NCI-H146 treated with DMSO at 0.1 percent for 48 hours (cell line): ENCODE results near the gene GJA3.

Source experiments
- DNase-seq: peaks from one replicate; lab custom pipeline; 2025; ENCODE audit not compliant: unreplicated experiment; lab: John Stamatoyannopoulos, UW

The GJA3 gene

DNA sequence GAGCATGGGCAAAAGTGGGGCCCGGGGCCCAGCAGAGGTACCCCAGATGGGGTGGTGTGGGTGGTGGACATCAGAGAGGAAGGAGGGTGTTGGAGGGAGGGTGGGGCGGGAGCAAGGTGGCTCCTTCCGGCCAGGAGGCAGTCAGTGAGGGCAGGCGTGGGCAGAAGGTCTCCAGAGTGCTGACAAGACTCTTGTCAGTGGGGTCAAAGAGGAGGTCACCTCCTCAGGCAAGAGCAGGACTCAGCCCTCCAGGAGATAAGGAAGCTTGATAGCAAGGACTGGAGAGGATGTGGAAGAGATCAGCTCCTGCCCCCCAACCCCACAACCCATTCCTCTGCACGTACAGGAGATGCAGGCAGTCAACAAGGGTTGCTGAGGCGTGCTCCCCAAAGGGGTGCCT, 9.8 kb downstream of the GJA3 start:
- DNase-seq = no peak

- no peak for DNase-seq
Observed at GRCh38 chr13:20150561-20150960, 10.3 kb downstream of the GJA3 start.

DNA sequence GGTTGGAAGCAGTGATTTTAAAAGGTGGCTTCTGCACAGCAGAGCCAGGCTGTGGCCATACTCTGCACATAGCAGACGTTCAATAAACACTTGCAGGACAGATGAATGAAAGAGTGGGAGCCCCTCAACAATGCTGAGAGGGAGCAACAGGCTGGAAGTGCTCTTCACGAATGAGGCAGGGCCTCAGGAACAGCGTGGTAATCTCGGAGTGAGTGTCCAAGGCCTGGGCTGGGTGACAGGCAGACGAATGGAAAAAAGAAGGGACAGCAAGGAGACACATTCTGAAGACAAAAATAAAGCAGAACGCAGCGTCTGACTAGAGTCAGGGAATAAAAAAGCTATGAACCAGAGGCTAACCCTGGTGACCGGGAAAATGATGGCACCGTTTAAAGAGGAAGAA, 11.1 kb downstream of the GJA3 start:
- DNase-seq = no peak

GRCh38 chr13:20148501-20149183, 12.2 kb downstream of the GJA3 start:
- DNase-seq = no peak

- DNase-seq = no peak
Observed at GRCh38 chr13:20146381-20146780, 14.5 kb downstream of the GJA3 start.

- no peak for DNase-seq
Observed at GRCh38 chr13:20145521-20145920, 15.3 kb downstream of the GJA3 start.

DNA sequence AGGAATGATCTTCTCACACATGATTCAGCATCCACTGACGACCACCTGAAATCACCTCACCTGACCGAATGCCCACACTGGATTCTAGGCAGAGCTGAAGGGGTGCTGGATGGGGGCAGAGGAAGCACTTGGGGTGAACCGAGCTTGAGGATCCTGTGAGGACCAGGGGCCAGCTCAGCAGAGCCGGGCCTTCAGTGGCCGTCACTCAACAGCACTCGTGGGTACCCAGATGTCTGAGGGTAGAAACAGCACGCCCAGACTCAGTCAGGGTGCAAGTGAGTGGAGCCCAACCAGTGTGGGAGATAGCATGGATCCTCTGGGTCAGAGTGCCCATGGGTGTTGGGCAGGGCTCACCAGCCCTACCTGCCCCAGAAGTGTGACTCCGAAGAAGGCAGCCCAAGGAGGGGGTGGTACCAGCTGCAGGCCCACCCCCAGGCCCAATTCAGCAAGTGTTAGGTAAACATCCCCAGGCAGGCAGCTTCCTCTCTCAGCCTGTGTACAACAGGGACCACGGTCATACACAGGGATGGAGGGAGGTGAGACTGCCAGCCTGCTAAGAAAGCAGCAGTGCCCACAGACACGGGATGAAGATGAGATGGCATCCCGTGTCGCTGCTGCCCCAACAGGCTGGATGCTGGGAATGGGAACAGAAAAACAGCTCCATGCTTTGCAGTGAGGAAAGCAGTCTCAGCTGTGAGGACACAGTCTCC, 16.6 kb downstream of the GJA3 start:
- DNase-seq = no peak

- no peak for DNase-seq
Observed at GRCh38 chr13:20142927-20143480, 17.8 kb downstream of the GJA3 start.

GRCh38 chr13:20142023-20142926, 18.6 kb downstream of the GJA3 start:
- no peak for DNase-seq

DNA sequence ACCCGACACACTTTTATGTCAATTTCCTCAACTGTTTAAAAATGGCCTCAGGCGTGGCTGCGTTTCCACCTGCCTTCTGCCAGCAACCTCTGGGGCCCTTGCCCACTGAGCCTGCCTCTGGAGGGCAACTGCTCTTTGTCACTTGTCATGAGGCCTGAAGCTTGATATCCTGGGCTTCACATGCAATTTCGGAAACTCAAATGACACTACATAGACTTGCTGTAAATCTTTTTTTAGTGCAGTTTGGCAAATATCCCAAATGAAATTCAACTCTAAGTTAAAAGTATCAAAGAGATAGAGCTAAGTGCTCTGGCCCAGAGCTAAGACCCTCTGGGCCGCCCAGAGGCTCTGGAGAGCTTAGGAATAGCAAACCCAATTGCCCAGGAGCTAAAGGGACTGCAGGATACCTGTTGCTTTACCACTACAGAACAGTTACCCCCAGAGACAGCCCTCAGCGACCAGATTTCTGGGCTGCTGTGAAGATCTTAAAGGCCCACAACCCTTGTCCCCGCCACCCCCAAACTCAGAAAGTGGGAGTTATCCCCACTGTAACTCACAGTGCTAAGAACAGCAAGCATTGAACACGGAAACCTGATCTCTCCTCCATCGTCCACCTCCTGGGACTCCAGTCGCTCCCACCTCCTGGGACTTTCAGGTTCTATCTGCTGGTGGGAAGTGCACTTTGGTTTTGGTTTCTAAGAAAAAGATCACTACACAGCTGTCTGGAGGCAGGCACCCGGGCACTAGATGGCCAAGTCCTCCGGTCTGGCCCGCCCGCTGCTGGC, 19.4 kb downstream of the GJA3 start:
- DNase-seq = no peak

DNA sequence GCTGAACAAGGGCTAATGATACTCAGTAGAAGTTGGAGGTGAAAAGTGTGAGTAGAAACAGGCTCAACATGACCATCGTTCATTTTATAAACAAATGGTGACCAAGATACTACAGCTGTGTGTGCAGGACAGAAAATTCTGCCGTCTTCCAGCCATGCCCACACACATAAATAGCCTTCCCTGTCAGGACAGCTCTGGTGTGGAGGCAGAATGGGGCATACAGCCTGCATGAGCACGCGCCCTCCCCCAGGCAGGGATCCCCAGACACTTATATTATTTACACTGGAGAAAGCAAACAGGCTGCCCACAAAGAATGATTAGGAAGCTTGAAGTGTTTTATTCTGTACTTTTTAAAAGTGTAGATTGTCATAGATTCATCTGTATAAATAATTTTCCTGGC, 20.4 kb downstream of the GJA3 start:
- no peak for DNase-seq

- DNase-seq = no peak
Observed at GRCh38 chr13:20137875-20138274, 23.0 kb downstream of the GJA3 start.

DNA sequence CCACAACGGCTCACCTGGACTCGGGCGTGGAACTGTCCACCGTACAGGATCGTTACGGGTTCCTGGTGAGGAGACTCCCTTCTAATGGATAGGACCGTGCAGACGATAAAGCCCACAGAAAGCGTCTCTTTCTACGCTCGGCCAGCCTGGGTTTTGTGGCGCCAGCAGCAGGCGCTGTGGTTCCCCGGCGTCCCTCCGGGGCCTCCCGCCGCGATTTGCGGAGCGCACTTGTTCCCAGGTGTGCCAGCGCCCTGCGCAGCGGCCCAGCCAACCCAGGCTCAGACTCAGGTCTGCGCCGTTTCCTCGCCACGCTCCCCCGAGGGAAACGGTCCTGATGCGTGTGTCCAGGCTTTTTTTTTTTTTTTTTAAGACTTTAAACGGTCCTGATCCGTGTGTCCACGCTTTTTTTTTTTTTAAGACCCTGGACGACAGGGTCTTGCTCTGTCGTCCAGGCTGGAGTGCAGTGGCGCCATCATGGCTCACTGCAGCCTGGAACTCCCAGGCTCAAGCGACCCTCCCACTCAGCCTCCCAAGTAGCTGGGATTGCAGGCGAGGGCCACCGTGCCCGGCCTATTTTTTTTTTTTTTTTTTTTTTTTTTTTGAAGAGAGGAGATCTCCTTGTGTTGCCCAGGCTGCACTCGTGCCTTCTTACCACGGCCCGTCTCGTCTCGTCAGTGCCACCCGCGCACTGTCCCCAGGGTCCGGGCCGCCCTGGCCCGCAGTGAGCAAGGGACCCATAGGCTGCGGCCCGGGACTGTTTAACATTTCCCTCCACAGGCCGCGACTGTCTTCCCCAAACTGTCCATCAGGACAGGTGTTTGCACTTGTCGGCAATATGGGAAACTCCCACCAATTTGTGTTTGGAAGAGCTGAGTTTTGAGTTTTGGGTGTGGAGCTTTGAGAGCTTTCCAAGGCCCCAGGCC, 23.8 kb downstream of the GJA3 start:
- no peak for DNase-seq

- no peak for DNase-seq
Observed at GRCh38 chr13:20134732-20135131, 26.1 kb downstream of the GJA3 start.

GRCh38 chr13:20132052-20132634, 28.7 kb downstream of the GJA3 start:
- DNase-seq = no peak

GRCh38 chr13:20131057-20131832, 29.6 kb downstream of the GJA3 start:
- no peak for DNase-seq

DNA sequence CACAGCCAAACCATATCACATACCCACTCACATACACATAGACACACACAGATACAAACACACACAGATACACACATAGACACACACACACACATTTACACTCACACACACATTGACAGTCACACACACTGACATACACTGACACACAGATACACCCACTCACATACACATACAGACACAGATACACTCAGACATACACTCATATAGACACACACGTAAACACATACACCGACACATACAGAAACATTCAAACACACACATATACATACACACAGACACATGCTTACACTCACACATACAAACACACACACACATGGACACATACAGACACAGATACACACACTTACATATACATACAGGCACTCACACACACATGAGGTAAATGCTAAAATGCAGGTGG, 30.2 kb downstream of the GJA3 start:
- DNase-seq = no peak

DNA sequence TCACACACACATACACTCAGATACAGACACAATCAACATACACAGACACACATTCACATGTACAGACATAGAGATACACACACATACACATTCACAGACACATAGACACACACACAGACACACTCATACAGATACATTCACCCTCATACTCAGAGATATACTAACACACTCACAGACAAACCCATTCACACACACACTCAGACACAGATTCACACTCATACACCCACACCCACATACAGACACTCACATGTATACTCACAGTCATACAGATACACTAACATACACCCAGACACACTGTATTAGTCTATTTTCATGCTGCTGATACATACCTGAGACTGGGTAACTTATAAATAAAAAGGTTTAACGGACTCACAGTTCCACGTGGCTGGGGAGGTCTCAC, 30.8 kb downstream of the GJA3 start:
- no peak for DNase-seq

DNA sequence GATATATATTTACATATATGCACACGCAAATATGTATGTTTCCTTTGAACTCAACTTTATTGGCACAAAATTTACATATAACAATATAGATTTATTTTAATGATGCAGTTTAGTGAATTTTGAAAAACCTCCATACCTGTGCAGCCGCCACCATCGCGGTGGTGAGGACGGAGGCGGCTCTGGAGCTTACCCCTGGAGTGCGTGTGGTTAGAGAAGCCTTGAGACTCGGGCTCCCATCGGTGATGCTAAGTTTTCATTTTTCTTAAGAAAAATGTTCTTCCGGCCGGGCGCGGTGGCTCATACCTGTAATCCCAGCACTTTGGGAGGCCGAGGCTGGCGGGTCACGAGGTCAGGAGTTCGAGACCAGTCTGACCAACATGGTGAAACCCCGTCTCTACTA, 31.8 kb downstream of the GJA3 start:
- no peak for DNase-seq
